HCT116 (cell line): ENCODE data around the gene MICOS13. TPM values are rescaled to one million over a fixed set of nuclear protein-coding genes. Genes with fewer than 3 reads are reported as not detected.

ENCODE experiments used
- ATAC-seq: fragments of 200-7000 bp; cut with Tn5 transposase; 2 replicates; pipeline ENCODE4 v1.9.1; 2020; ENCODE audit warnings: mild to moderate bottlenecking, moderate library complexity
- BruUV-seq: library from RNA; stranded (reverse); fragments of 400-500 nt; replicated peaks from 2 replicates; lab custom pipeline; 2021; lab: Mats Ljungman, UMichigan
- CTCF ChIA-PET: fragments of 300-600 bp; sonication (Branson Sonifier 250); formaldehyde crosslinking; loops from one replicate; lab custom pipeline; 2021; ENCODE audit warnings: antibody characterized with exemption; lab: Charles Lee
- POLR2A ChIA-PET: fragments of 300-600, 350-600 bp; sonication (Branson Sonifier 250); formaldehyde crosslinking; loops from one replicate; lab custom pipeline; 2021; ENCODE audit warnings: antibody characterized with exemption; lab: Charles Lee
- RAD21 ChIA-PET, 2 experiments: fragments of 300-600 bp; sonication (Branson Sonifier 250); formaldehyde crosslinking; loops; one replicate each; lab custom pipeline; 2023; ENCODE audit warnings: low total read pairs in 2 of 2; ENCODE audit not compliant: uncharacterized antibody in 2 of 2, unreplicated experiment in 2 of 2, low non-redundant PET in 1 of 2; lab: Charles Lee
- DNase-seq: peaks from one replicate; pipeline ENCODE4 v3.0.0-alpha.2; 2010; ENCODE audit warnings: low read depth, low spot score
- H2AFZ ChIP-seq: fragments of 200-600 bp; shearing (Covaris generic), sonication (generic); 2 replicates; pipeline ENCODE4 v1.6.1; 2017; ENCODE audit warnings: low read depth, mixed run types, mixed read lengths, antibody characterized with exemption, low read length; ENCODE audit not compliant: poor library complexity, severe bottlenecking
- H3K27ac ChIP-seq: 2 replicates; pipeline ENCODE4 v1.5.1; 2012; ENCODE audit warnings: low read depth, low read length
- H3K27me3 ChIP-seq: fragments of 200-600 bp; sonication (generic); 2 replicates; pipeline ENCODE4 v1.6.1; 2016; ENCODE audit warnings: mixed run types, low read length, mixed read lengths; ENCODE audit not compliant: insufficient read depth
- H3K36me3 ChIP-seq, 2 experiments: fragments of 200-500 bp in 1 of 2; fragments of 200-600 bp in 1 of 2; sonication (Bioruptor generic) in 1 of 2; sonication (generic) in 1 of 2; 2 replicates each; pipeline versions ENCODE4 v1.5.1 to v1.6.1; 2014 to 2016; ENCODE audit warnings: low read length in 2 of 2, inconsistent platforms in 1 of 2, mixed read lengths in 1 of 2, mixed run types in 1 of 2; ENCODE audit not compliant: insufficient read depth in 2 of 2, control insufficient read depth in 1 of 2
- H3K4me1 ChIP-seq, 2 experiments: fragments of 200-600 bp in 1 of 2; sonication (generic) in 1 of 2; 2 replicates each; pipeline versions ENCODE4 v1.5.1 to v1.6.1; 2012 to 2017; ENCODE audit warnings: low read length in 2 of 2, inconsistent platforms in 1 of 2, mild to moderate bottlenecking in 1 of 2, mixed read lengths in 1 of 2, mixed run types in 1 of 2, moderate library complexity in 1 of 2; ENCODE audit not compliant: insufficient read depth in 2 of 2, control insufficient read depth in 1 of 2
- H3K4me2 ChIP-seq: fragments of 200-600 bp; sonication (generic); 2 replicates; pipeline ENCODE4 v1.6.1; 2017; ENCODE audit warnings: mixed run types, low read length, mixed read lengths
- H3K4me3 ChIP-seq, 2 experiments: fragments of 200-600 bp in 1 of 2; sonication (generic) in 1 of 2; replicated peaks in 1 of 2; 2 replicates each; pipeline ENCODE4 v1.5.1; 2011 to 2016; ENCODE audit warnings: low read length in 2 of 2, control low read depth in 1 of 2, low read depth in 1 of 2, mild to moderate bottlenecking in 1 of 2, mixed read lengths in 1 of 2, mixed run types in 1 of 2
- H3K79me2 ChIP-seq: fragments of 200-600 bp; sonication (generic); 2 replicates; pipeline ENCODE4 v1.6.1; 2017; ENCODE audit warnings: mild to moderate bottlenecking, mixed run types, low read length, moderate library complexity, mixed read lengths; ENCODE audit not compliant: insufficient read depth
- H3K9ac ChIP-seq: fragments of 200-600 bp; sonication (generic); 2 replicates; pipeline ENCODE4 v1.6.1; 2016; ENCODE audit warnings: low read length, mixed read lengths
- H3K9me2 ChIP-seq: fragments of 200-600 bp; sonication (generic), shearing (Covaris generic); 2 replicates; pipeline ENCODE4 v1.6.1; 2017; ENCODE audit warnings: mixed run types, mild to moderate bottlenecking, moderate library complexity; ENCODE audit not compliant: insufficient read depth
- H3K9me3 ChIP-seq, 2 experiments: fragments of 200-500 bp in 1 of 2; fragments of 200-600 bp in 1 of 2; sonication (Bioruptor generic) in 1 of 2; sonication (generic) in 1 of 2; 2 replicates each; pipeline ENCODE4 v1.6.1; 2014 to 2017; ENCODE audit warnings: low read length in 2 of 2, mixed read lengths in 2 of 2, inconsistent platforms in 1 of 2, low read depth in 1 of 2, mild to moderate bottlenecking in 1 of 2, mixed run types in 1 of 2, moderate library complexity in 1 of 2; ENCODE audit not compliant: control insufficient read depth in 1 of 2, insufficient read depth in 1 of 2
- H4K20me1 ChIP-seq: fragments of 200-600 bp; sonication (generic), shearing (Covaris generic); 2 replicates; pipeline ENCODE4 v1.6.1; 2017; ENCODE audit warnings: mixed run types, mild to moderate bottlenecking, moderate library complexity; ENCODE audit not compliant: insufficient read depth
- CTCF ChIP-seq, 3 experiments: fragments of 200-600 bp in 1 of 3; sonication (generic) in 1 of 3; IDR thresholded peaks in 2 of 3; conservative IDR thresholded peaks in 1 of 3; 2 replicates each; pipeline ENCODE4 v1.5.1; 2012 to 2017; ENCODE audit warnings: low read depth in 2 of 3, low read length in 2 of 3, antibody characterized with exemption in 1 of 3, borderline replicate concordance in 1 of 3, control low read depth in 1 of 3, mild to moderate bottlenecking in 1 of 3, mixed read lengths in 1 of 3, mixed run types in 1 of 3, moderate library complexity in 1 of 3; ENCODE audit not compliant: insufficient read depth in 1 of 3
- POLR2AphosphoS5 ChIP-seq: IDR thresholded peaks from 2 replicates; pipeline ENCODE4 v1.6.1; 2011; ENCODE audit warnings: mild to moderate bottlenecking, low read depth, low read length, moderate library complexity
- REST ChIP-seq: IDR thresholded peaks from 2 replicates; pipeline ENCODE4 v1.6.1; 2012; ENCODE audit warnings: low read depth
- ZNF274 ChIP-seq: fragments of 200-500 bp; sonication (Bioruptor generic); IDR thresholded peaks from 2 replicates; pipeline ENCODE4 v1.6.1; 2014; ENCODE audit warnings: mild to moderate bottlenecking, low read depth, low read length, inconsistent platforms
- intact Hi-C: fragments of 100-400 bp; cut with micrococcal nuclease; formaldehyde crosslinking; loops from 2 replicates; pipeline ENCODE4 v1.10.0; 2022
- total RNA-seq: library from RNA; stranded (reverse); gene quantifications from one replicate; pipeline ENCODE4 v1.2.1, GENCODE V29; 2021; ENCODE audit not compliant: unreplicated experiment
- TF ChIP-seq, protein P1 (sequence below): IDR thresholded peaks from 2 replicates; pipeline ENCODE4 v1.6.1; 2012

Gene MICOS13
- total RNA-seq, 1 experiment from 2014 or later: 61.6 TPM

DNA sequence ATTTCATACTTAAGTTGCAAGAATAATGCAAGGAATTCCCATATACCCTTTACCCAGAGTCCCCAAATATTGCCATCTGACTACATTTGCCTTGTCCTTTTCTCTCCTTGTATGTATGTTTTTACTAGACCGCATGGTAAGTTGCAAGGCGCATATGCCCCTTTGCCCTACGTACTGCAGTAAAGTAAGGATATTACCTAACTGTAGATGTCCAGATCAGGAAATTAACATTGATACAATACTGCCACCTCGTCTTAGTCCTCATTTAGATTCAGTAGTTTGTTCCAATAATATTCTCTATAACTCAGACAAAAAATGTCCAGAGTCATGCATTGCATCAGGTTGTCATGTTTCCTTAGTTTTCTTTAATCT, 48.1 kb downstream of the MICOS13 start:
- DNase-seq (no peak), ATAC-seq (no peak)
- POLR2A ChIA-PET: no interaction called here
- Histone ChIP-seq H3K9me2 (no peaks in the 10 kb centered on the region), H3K9me3 (no peaks in the 10 kb centered on the region), H2AFZ (no peak overlapping the region), H3K4me3 (no peak overlapping the region), H3K36me3 (peaks cover 26 to 34% of the 10 kb centered on the region in 2 experiments), H3K4me2 (no peak overlapping the region), H3K9ac (no peak overlapping the region), H4K20me1 (peaks cover 64% of the 10 kb centered on the region), H3K27me3 (no peaks in the 10 kb centered on the region), H3K79me2 (peaks cover 100% of the 10 kb centered on the region), H3K27ac (no peak overlapping the region), H3K4me1 (no peaks in the 10 kb centered on the region)
- no TSS peak for BruUV-seq
- no peak for TF ChIP-seq POLR2AphosphoS5
- no peak for TF ChIP-seq REST
- TF ChIP-seq, protein P1, sequence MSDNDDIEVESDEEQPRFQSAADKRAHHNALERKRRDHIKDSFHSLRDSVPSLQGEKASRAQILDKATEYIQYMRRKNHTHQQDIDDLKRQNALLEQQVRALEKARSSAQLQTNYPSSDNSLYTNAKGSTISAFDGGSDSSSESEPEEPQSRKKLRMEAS: no peak
- no peak for TF ChIP-seq ZNF274
- no peak for TF ChIP-seq CTCF (IDR thresholded peaks at IDR 0.05 in 2 of 3, conservative IDR thresholded peaks at IDR 0.05 in 1 of 3; ENCODE audit: borderline replicate concordance in 1 of 3, insufficient read depth in 1 of 3, low read depth in 2 of 3, low read length in 2 of 3)
- CTCF ChIA-PET: no interaction called here
- intact Hi-C loops: no loop called here
- RAD21 ChIA-PET: no interaction called here
